ENCODE measurements around the gene GALR1. TPM values are rescaled to one million over a fixed set of nuclear protein-coding genes. Genes with fewer than 3 reads are reported as not detected.
"Not testable (repeated sequence)": the region's sequence is repeated elsewhere in the genome, so short reads cannot be mapped to it uniquely, and the experiment has no call there.

GALR1 gene
- total RNA-seq, 1 donor from 2014 or later: not detected

GRCh38 chr18:77250501-77250925 is 865 bp downstream of the GALR1 start:
- ATAC-seq (no peak), DNase-seq (ENCODE audit: low spot score) (no peak)

- DNase-seq (ENCODE audit: low spot score): no peak
- no peak for ATAC-seq
Measured at GRCh38 chr18:77250926-77251729, 1.5 kb downstream of the GALR1 start.

GRCh38 chr18:77251730-77252050 is 2.0 kb downstream of the GALR1 start:
- DNase-seq (ENCODE audit: low spot score): no peak
- no peak for ATAC-seq

- DNase-seq (ENCODE audit: low spot score) (no peak), ATAC-seq (no peak)
Measured at GRCh38 chr18:77254711-77255405, 5.2 kb downstream of the GALR1 start.

GRCh38 chr18:77255426-77256105 is 5.9 kb downstream of the GALR1 start:
- DNase-seq (ENCODE audit: low spot score) (no peak), ATAC-seq (no peak)

- ATAC-seq: no peak
- DNase-seq (ENCODE audit: low spot score): no peak
Measured at GRCh38 chr18:77262643-77263465, 13.2 kb downstream of the GALR1 start.

- no peak for DNase-seq (ENCODE audit: low spot score)
- ATAC-seq: no peak
Measured at GRCh38 chr18:77263466-77263763, 13.8 kb downstream of the GALR1 start.

- no peak for DNase-seq (ENCODE audit: low spot score)
- ATAC-seq: no peak
Measured at GRCh38 chr18:77267969-77268368, 18.3 kb downstream of the GALR1 start.

GRCh38 chr18:77268456-77268855 is 18.8 kb downstream of the GALR1 start:
- DNase-seq (ENCODE audit: low spot score) (no peak), ATAC-seq (no peak)

- no peak for ATAC-seq
- no peak for DNase-seq (ENCODE audit: low spot score)
Measured at GRCh38 chr18:77271576-77272481, 22.2 kb downstream of the GALR1 start.

GRCh38 chr18:77290841-77291240 is 41.2 kb downstream of the GALR1 start:
- not testable (repeated sequence) for DNase-seq (ENCODE audit: low spot score); ATAC-seq

- DNase-seq (ENCODE audit: low spot score) (no peak), ATAC-seq (peak; percentile 70)
Measured at GRCh38 chr18:77298172-77298571, 48.5 kb downstream of the GALR1 start.

GRCh38 chr18:77299706-77300105 is 50.1 kb downstream of the GALR1 start:
- DNase-seq (ENCODE audit: low spot score) (no peak), ATAC-seq (no peak)

GRCh38 chr18:77300579-77300978 is 50.9 kb downstream of the GALR1 start:
- ATAC-seq: no peak
- DNase-seq (ENCODE audit: low spot score): no peak

- no peak for DNase-seq (ENCODE audit: low spot score)
- no peak for ATAC-seq
Measured at GRCh38 chr18:77304268-77304667, 54.6 kb downstream of the GALR1 start.

GRCh38 chr18:77305676-77306075 is 56.0 kb downstream of the GALR1 start:
- ATAC-seq: no peak
- DNase-seq (ENCODE audit: low spot score): no peak

- ATAC-seq (no peak), DNase-seq (ENCODE audit: low spot score) (no peak)
Measured at GRCh38 chr18:77308216-77308615, 58.6 kb downstream of the GALR1 start.

GRCh38 chr18:77314511-77314910 is 64.9 kb downstream of the GALR1 start:
- no peak for DNase-seq (ENCODE audit: low spot score)
- no peak for ATAC-seq

GRCh38 chr18:77314952-77315351 is 65.3 kb downstream of the GALR1 start:
- no peak for DNase-seq (ENCODE audit: low spot score)
- ATAC-seq: no peak

- ATAC-seq: no peak
- no peak for DNase-seq (ENCODE audit: low spot score)
Measured at GRCh38 chr18:77316008-77316407, 66.4 kb downstream of the GALR1 start.
